Thyroid gland (tissue), 4 donors: ENCODE measurements around the gene CELF5.

Source experiments
- CTCF ChIP-seq, 6 experiments: fragments of 200-600 bp in 3 of 6; fragments of 450-650 bp in 3 of 6; sonication (generic) in 3 of 6; IDR thresholded peaks; one replicate each; pipeline ENCODE4 v1.5.1; 2016 to 2019; ENCODE audit warnings: antibody characterized with exemption in 6 of 6, mild to moderate bottlenecking in 2 of 6, inconsistent platforms in 1 of 6, moderate library complexity in 1 of 6
- POLR2A ChIP-seq, 2 donors: fragments of 450-650 bp; IDR thresholded peaks; one replicate each; pipeline ENCODE4 v1.6.1; 2017; ENCODE audit warnings: antibody characterized with exemption in 2 of 2, mild to moderate bottlenecking in 2 of 2, moderate library complexity in 1 of 2

GRCh38 chr19:3274942-3275582 is 50.6 kb downstream of the CELF5 start:
- no peak for TF ChIP-seq CTCF (IDR thresholded peaks at IDR 0.05)
- TF ChIP-seq POLR2A (IDR thresholded peaks at IDR 0.05), result no peak
